B cell (primary cell): Measurements from ENCODE around the gene NECAP2. TPM values are rescaled to one million over a fixed set of nuclear protein-coding genes. Genes with fewer than 3 reads are reported as not detected.
"Not testable (repeated sequence)": the region's sequence is repeated elsewhere in the genome, so short reads cannot be mapped to it uniquely, and the experiment has no call there.

Experiments
- ATAC-seq: fragments of 200-7000 bp; cut with Tn5 transposase; one replicate; pipeline ENCODE4 v1.10.0; 2021; ENCODE audit warnings: low read depth, mild to moderate bottlenecking, moderate number of reproducible peaks, moderate library complexity
- CTCF ChIA-PET: fragments of 350-600 bp; sonication (Branson Sonifier 250); formaldehyde crosslinking; loops from one replicate; lab custom pipeline; 2021; ENCODE audit warnings: antibody characterized with exemption, inconsistent platforms; lab: Charles Lee
- POLR2A ChIA-PET: fragments of 350-600 bp; sonication (Branson Sonifier 250); formaldehyde crosslinking; loops from one replicate; lab custom pipeline; 2021; ENCODE audit warnings: antibody characterized with exemption; lab: Charles Lee
- DNase-seq: peaks from one replicate; pipeline ENCODE4 v3.0.0; 2013
- H2AFZ ChIP-seq: 2 replicates; pipeline ENCODE4 v1.6.1; 2012; ENCODE audit warnings: mild to moderate bottlenecking, low read depth, low read length; ENCODE audit not compliant: insufficient read depth, poor library complexity, severe bottlenecking
- H3K27ac ChIP-seq, 2 donors: 1 replicate in 1 of 2; 2 replicates in 1 of 2; pipeline ENCODE4 v1.5.1; 2012 to 2013; ENCODE audit warnings: low read length in 2 of 2, mild to moderate bottlenecking in 2 of 2, moderate library complexity in 1 of 2
- H3K27me3 ChIP-seq, 4 experiments: fragments of 200-600 bp in 1 of 4; sonication (generic) in 1 of 4; replicated peaks in 1 of 4; 1 replicate in 2 of 4; 2 replicates in 2 of 4; pipeline versions ENCODE4 v1.6.1 to v1.7.0; 2013 to 2016; ENCODE audit warnings: low read length in 3 of 4, mild to moderate bottlenecking in 2 of 4, mixed read lengths in 1 of 4, moderate library complexity in 1 of 4; ENCODE audit not compliant: insufficient read depth in 4 of 4, control insufficient read depth in 3 of 4; ENCODE audit errors: control extremely low read depth in 1 of 4
- H3K36me3 ChIP-seq, 2 experiments: replicated peaks in 1 of 2; 1 replicate in 1 of 2; 2 replicates in 1 of 2; pipeline versions ENCODE4 v1.6.1 to v1.7.1; 2013; ENCODE audit warnings: low read length in 1 of 2; ENCODE audit not compliant: insufficient read depth in 2 of 2, control insufficient read depth in 1 of 2; ENCODE audit errors: control extremely low read depth in 1 of 2, extremely low read depth in 1 of 2
- H3K4me1 ChIP-seq, 2 donors: fragments of 200-600 bp in 1 of 2; sonication (generic) in 1 of 2; 1 replicate in 1 of 2; 2 replicates in 1 of 2; pipeline versions ENCODE4 v1.5.1 to v1.6.1; 2013 to 2017; ENCODE audit warnings: low read length in 2 of 2; ENCODE audit not compliant: control insufficient read depth in 2 of 2, insufficient read depth in 2 of 2
- H3K4me2 ChIP-seq: replicated peaks from 2 replicates; pipeline ENCODE3; 2012; ENCODE audit warnings: mild to moderate bottlenecking, low read depth, low read length; ENCODE audit not compliant: poor library complexity, severe bottlenecking
- H3K4me3 ChIP-seq, 5 experiments: fragments of 200-600 bp in 1 of 5; sonication (generic) in 1 of 5; 1 replicate in 3 of 5; 2 replicates in 2 of 5; pipeline versions ENCODE4 v1.5.1 to v1.7.0; 2011 to 2016; ENCODE audit warnings: low read length in 4 of 5, mild to moderate bottlenecking in 4 of 5, low read depth in 2 of 5, control low read depth in 1 of 5, moderate library complexity in 1 of 5; ENCODE audit not compliant: insufficient read depth in 1 of 5; ENCODE audit errors: control extremely low read depth in 1 of 5, extremely low read depth in 1 of 5
- H3K79me2 ChIP-seq: fragments of 200-600 bp; sonication (generic); one replicate; pipeline ENCODE4 v1.6.0; 2016; ENCODE audit warnings: low read length; ENCODE audit not compliant: control insufficient read depth, insufficient read depth
- H3K9ac ChIP-seq: fragments of 200-600 bp; sonication (generic); 2 replicates; pipeline ENCODE4 v1.6.1; 2017; ENCODE audit warnings: mild to moderate bottlenecking, low read length, moderate library complexity
- H3K9me3 ChIP-seq, 3 donors: one replicate each; pipeline versions ENCODE4 v1.6.1 to v1.7.1; 2013; ENCODE audit warnings: low read length in 2 of 3; ENCODE audit not compliant: control insufficient read depth in 2 of 3, insufficient read depth in 1 of 3; ENCODE audit errors: control extremely low read depth in 1 of 3
- H4K20me1 ChIP-seq: 2 replicates; pipeline ENCODE4 v1.6.0; 2012; ENCODE audit warnings: mild to moderate bottlenecking, low read length; ENCODE audit not compliant: insufficient read depth, control insufficient read depth, poor library complexity, severe bottlenecking
- H3K27ac Mint-ChIP-seq: one replicate; pipeline ENCODE4 v1.8.0; 2021; ENCODE audit warnings: mixed read lengths
- H3K27me3 Mint-ChIP-seq: one replicate; pipeline ENCODE4 v1.8.0; 2021; ENCODE audit warnings: mixed read lengths
- H3K4me1 Mint-ChIP-seq: one replicate; pipeline ENCODE4 v1.8.0; 2021; ENCODE audit warnings: mixed read lengths
- H3K4me3 Mint-ChIP-seq: one replicate; pipeline ENCODE4 v1.8.0; 2021; ENCODE audit warnings: mixed read lengths
- H3K9me3 Mint-ChIP-seq: one replicate; pipeline ENCODE4 v1.8.0; 2022; ENCODE audit warnings: mixed read lengths; ENCODE audit not compliant: insufficient read depth
- CTCF ChIP-seq: fragments of 200-600 bp; IDR thresholded peaks from one replicate; pipeline ENCODE4 v1.8.0; 2022; ENCODE audit warnings: antibody characterized with exemption, mild to moderate bottlenecking
- EZH2 ChIP-seq: IDR thresholded peaks from 2 replicates; pipeline ENCODE4 v1.6.1; 2012; ENCODE audit warnings: borderline replicate concordance, low read depth, mild to moderate bottlenecking, moderate library complexity, low read length; ENCODE audit not compliant: insufficient read depth, poor library complexity, severe bottlenecking
- WGBS: methylation state at CpG from one replicate; pipeline ENCODE4 v1.1.5; 2013; ENCODE audit warnings: missing lambda C conversion rate; ENCODE audit not compliant: insufficient coverage; 5-methylcytosine and 5-hydroxymethylcytosine counted together
- intact Hi-C: fragments of 100-400 bp; cut with micrococcal nuclease; formaldehyde crosslinking; loops from one replicate; pipeline ENCODE4 v1.10.0; 2022
- polyA plus RNA-seq: library from polyadenylated mRNA; depleted of rRNA; stranded (reverse); fragments of >200 nt; gene quantifications from 2 replicates; pipeline ENCODE4 v1.2.3, GENCODE V29; 2012
- total RNA-seq, 2 donors: library from RNA; stranded (reverse); fragments of 120-200 nt in 1 of 2; gene quantifications; 1 replicate in 1 of 2; 2 replicates in 1 of 2; pipeline versions ENCODE4 v1.2.3 to v1.2.4, GENCODE V29; 2013 to 2022

The NECAP2 gene
- total and polyA plus RNA-seq, 2 donors (not counting 1 experiment from before 2014, with no cell fraction given) = 77.3 to 81.5 TPM

- Histone ChIP-seq H3K36me3 (peaks cover 4 to 13% of the 10 kb centered on the region in 2 experiments), H3K27ac (no peak overlapping the region), H3K4me1 (no peaks in the 10 kb centered on the region), H3K9me3 (no peaks in the 10 kb centered on the region), H2AFZ (no peak overlapping the region), H3K4me2 (no peak overlapping the region), H3K9ac (no peak overlapping the region), H3K79me2 (no peaks in the 10 kb centered on the region), H3K4me3 (no peak overlapping the region), H4K20me1 (no peaks in the 10 kb centered on the region), H3K27me3 (no peaks in the 10 kb centered on the region)
- ChIA-PET CTCF (interaction anchor here (1.5 kb wide), 1 partner anchor 26 kb away, joined by 3 read pairs; no protein-coding TSS in a partner anchor), POLR2A (no interaction called here)
- TF ChIP-seq CTCF (no peak), EZH2 (no peak)
- intact Hi-C loops = no loop called here
- DNase-seq (no peak), ATAC-seq (no peak)
- H3K27me3 Mint-ChIP-seq = no peaks in the 10 kb centered on the region
- no CpG with 5 or more reads among the region's 3 CpGs for WGBS
- no peak overlapping the region for H3K4me3 Mint-ChIP-seq
- no peaks in the 10 kb centered on the region for H3K9me3 Mint-ChIP-seq
- H3K4me1 Mint-ChIP-seq = no peaks in the 10 kb centered on the region
- no peak overlapping the region for H3K27ac Mint-ChIP-seq
Measured at GRCh38 chr1:16468558-16468957, 28.0 kb downstream of the NECAP2 start.

- Histone ChIP-seq H3K9me3 (no peaks in the 10 kb centered on the region), H3K27ac (no peak overlapping the region), H3K36me3 (peaks cover 0 to 35% of the 10 kb centered on the region in 2 experiments), H3K9ac (no peak overlapping the region), H3K4me1 (no peaks in the 10 kb centered on the region), H4K20me1 (no peaks in the 10 kb centered on the region), H3K79me2 (no peaks in the 10 kb centered on the region), H3K4me3 (no peak overlapping the region), H3K4me2 (no peak overlapping the region), H3K27me3 (no peaks in the 10 kb centered on the region), H2AFZ (no peak overlapping the region)
- POLR2A ChIA-PET = no interaction called here
- WGBS = 96% methylated on average over 25 of the region's 28 CpGs
- no peaks in the 10 kb centered on the region for H3K27me3 Mint-ChIP-seq
- H3K9me3 Mint-ChIP-seq = no peaks in the 10 kb centered on the region
- H3K4me3 Mint-ChIP-seq = no peak overlapping the region
- H3K4me1 Mint-ChIP-seq = no peaks in the 10 kb centered on the region
- intact Hi-C loops = no loop called here
- DNase-seq = no peak
- TF ChIP-seq EZH2 (no peak), CTCF (no peak)
- no peak overlapping the region for H3K27ac Mint-ChIP-seq
- CTCF ChIA-PET = no interaction called here
- no peak for ATAC-seq
Measured at GRCh38 chr1:16474166-16474800, 33.8 kb downstream of the NECAP2 start.

- no CpG with 5 or more reads among the region's 2 CpGs for WGBS
- H3K27me3 Mint-ChIP-seq, H3K4me2 ChIP-seq, CTCF ChIA-PET, H3K27ac ChIP-seq, H2AFZ ChIP-seq, ATAC-seq, intact Hi-C loops, H3K9me3 ChIP-seq, H3K4me1 ChIP-seq, H4K20me1 ChIP-seq, H3K9me3 Mint-ChIP-seq, H3K4me3 Mint-ChIP-seq, POLR2A ChIA-PET, H3K9ac ChIP-seq, H3K79me2 ChIP-seq, DNase-seq, H3K27me3 ChIP-seq, H3K27ac Mint-ChIP-seq, H3K4me3 ChIP-seq, H3K4me1 Mint-ChIP-seq: not testable (repeated sequence)
- peaks cover 0 to 35% of the 10 kb centered on the region in 2 experiments for H3K36me3 ChIP-seq
Measured at GRCh38 chr1:16474891-16475290, 34.4 kb downstream of the NECAP2 start.
